HG02981 (cell line): Measurements from ENCODE around the gene JAG1.

ENCODE experiments used
- ATAC-seq: cut with Tn5 transposase; IDR thresholded peaks from one replicate; pipeline ENCODE4 v1.9.1; 2021; ENCODE audit warnings: mild to moderate bottlenecking, moderate library complexity; ENCODE audit not compliant: unreplicated experiment

Gene JAG1

GRCh38 chr20:10653599-10654249 lies 20.1 kb downstream of the JAG1 start:
- no peak for ATAC-seq

- no peak for ATAC-seq
Measured at GRCh38 chr20:10652660-10653261, 21.0 kb downstream of the JAG1 start.

- ATAC-seq, result no peak
Measured at GRCh38 chr20:10652185-10652584, 21.6 kb downstream of the JAG1 start.

DNA sequence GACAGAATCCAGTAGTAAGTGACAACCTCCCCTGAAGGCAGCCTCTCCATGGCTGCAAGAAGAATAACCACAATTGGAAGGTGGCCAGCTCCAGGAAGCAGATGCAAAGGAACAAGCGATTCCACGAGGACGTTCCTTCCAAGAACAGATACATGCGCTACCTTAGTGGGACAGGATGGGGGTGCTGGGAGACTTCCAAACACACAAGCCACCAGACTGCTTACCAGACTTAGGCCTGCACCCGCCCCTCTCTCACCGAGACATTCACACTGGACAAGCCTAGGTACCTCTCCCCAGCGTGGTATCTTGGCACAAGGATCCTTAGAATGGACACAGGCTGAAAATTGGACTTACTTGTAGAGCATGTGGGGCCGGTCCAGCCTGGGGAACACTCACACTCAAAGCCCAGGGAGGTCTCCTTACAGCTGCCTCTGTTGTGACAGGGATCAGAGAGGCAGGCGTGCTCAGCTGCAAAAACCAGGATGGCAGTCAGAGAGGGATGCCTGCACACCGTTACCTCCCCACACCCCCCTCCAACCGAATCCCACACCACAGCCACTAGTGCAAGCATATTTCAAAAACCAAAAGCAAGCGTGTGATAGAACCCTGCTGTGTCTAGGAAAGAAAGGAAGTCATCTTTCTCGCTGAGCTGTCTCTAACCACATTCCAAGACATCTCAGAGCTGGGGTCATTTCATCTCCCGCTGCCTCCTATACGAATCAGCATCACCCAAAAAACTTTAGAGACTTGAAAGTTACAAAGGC lies 22.4 kb downstream of the JAG1 start:
- no peak for ATAC-seq

DNA sequence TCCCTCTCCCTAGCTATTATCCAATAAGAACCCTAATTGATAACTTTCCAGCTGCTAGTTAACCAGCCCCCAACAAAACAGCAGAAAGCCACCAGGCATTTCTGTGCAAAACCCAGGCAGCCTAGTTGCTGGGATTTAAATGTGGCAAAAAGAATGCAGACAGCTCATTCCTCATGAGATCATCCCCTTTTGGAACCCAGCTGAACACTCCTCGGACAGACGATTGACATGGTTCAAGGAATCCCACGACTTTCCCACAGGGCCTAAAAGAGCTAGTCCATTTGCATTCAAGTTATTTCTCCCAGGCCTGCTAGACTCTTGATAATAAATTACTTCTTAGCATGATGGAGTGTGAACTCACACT lies 24.0 kb downstream of the JAG1 start:
- no peak for ATAC-seq

DNA sequence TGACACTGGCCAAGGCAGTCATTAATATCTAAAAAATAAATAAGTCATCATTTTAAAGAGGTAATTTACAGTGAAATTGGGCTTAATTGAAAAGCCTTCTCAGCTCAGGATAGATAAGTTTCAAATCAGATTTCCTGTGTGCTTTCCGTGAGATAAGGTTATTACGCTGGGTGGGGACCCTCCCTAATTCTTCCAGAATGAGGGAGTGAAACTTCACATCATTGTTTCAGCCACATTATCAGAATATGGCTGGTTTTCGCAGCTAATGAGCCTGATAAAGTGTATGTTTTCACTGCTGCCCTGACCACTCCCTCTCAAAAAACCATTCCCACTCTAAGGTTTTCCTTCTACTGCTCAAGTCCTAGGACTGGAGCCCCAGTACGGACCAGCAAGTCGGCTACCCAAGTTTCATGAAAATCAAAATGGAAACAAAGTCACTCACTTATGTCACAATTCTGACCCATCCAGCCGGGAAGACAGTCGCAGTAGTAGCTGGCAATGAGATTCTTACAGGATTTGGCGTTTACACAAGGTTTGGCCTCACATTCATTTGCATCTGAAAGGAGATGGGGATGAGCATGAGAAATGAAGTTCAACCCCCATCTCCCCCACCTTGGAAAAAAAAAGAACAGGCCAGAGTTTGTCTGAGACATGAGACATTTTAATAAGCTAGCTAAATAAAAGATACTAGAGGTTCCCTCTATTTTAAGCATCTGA lies 24.6 kb downstream of the JAG1 start:
- ATAC-seq, result no peak

DNA sequence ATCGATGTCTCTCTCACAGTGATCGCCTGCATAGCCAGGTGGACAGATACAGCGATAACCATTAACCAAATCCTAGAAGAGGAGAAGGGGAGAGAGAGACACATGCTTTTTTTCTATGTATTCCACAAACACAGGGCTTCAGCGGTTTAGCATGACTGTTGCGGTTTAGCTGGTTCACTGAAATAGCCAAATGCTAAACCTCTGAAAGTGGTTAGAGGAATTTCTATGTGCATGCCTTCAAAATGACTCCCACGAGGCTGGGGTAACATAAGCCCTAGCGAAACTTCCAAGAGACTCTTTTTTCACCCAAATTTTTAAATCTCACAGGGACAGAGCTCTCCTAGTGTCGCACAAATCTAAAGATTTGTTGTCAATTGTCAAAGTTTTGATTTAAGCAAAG lies 25.1 kb downstream of the JAG1 start:
- ATAC-seq, result no peak

GRCh38 chr20:10647909-10648308 lies 25.9 kb downstream of the JAG1 start:
- ATAC-seq, result no peak

DNA sequence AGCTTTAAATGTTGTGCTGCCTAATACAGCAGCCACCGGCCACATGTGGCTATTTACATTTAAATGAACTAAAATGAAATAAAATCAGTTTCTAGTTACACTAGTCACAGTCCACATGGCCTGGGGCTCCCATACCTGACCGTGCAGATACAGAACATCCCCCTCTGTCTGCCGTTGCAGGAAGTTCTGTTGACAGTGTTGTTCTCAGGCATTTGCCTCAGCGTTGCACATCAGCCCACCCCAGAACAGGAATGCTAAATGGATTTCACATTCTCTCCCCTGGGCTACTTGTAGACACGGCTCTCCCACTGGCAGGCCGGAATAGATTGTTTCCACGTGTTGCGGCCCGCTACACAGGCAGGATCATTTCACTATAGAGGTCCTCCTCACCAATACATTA lies 26.3 kb downstream of the JAG1 start:
- ATAC-seq, result no peak

DNA sequence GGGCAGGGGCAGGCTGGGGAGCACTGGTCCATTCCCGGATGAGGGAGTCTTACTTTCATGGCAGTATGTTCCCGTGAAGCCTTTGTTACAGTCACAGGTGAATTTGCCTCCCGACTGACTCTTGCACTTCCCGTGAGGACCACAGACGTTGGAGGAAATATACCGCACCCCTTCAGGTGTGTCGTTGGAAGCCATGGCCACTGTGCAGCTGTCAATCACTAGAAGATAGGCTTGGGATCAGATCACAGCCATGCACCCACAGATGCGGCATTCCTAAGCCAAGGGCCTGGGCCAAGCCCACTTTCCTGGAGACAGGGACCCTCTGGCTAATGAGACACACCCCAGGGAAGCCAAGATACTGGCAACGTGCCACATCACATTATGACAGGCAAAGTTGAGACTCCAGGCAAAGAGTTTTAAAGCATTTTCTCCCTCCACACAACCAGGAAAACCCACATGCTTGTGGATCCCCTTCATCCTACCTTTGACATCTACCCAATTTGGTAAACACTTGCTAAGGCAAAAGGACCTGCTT lies 26.8 kb downstream of the JAG1 start:
- ATAC-seq, result no peak

- ATAC-seq, result no peak
Measured at GRCh38 chr20:10646006-10646405, 27.8 kb downstream of the JAG1 start.

DNA sequence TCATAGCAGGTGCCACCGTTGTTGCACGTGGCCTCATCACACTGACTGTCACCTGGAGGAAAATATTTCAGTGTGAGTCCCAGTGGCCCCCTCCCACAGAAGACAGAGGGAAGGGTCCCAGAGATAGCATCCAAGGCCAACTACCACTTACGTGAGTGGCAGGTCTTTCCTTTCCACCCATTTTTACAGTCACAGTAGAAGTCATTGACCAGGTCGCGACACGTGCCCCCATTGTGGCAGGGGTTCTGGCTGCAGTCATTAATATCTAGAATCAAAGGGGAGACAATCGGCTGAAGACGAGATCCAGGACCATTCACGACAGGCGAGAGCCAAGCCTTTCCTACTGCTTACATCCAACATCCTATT lies 28.6 kb downstream of the JAG1 start:
- no peak for ATAC-seq

DNA sequence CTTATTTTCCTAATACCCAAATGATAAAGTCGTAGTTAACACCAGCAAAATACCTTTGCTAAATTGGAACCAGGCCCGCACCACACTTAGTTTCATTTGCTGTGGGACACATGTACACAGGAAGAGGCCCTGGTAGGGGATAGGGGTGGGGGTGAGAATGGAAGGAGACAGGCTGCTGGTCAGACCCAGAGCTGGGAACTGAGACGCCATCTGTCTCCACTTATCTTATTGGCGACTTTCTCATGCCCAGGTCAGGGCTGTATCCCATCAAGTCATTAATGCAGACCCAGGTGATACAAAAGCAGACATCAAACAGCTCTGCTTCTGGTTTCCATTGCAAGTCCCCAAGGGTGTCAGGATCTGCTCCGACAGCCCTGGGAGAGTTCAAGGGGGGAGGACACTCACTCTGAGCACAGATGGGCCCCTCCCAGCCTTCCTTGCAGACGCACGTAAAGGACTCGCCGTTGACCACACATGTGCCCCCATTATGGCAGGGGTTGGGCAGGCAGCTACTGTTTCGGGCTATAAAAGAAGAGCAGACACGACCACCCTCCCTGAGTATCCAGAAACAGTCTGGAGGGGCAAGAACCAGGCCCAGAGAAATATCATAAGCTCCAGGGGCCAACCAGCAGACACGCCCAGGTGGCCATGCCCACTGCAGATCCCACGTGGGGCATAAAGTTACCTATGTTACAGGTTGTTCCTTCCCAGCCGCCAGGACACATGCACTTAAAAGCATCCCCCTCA lies 29.2 kb downstream of the JAG1 start:
- no peak for ATAC-seq

GRCh38 chr20:10643560-10643873 lies 30.3 kb downstream of the JAG1 start:
- ATAC-seq, result no peak

- no peak for ATAC-seq
Measured at GRCh38 chr20:10642856-10643559, 30.8 kb downstream of the JAG1 start.

DNA sequence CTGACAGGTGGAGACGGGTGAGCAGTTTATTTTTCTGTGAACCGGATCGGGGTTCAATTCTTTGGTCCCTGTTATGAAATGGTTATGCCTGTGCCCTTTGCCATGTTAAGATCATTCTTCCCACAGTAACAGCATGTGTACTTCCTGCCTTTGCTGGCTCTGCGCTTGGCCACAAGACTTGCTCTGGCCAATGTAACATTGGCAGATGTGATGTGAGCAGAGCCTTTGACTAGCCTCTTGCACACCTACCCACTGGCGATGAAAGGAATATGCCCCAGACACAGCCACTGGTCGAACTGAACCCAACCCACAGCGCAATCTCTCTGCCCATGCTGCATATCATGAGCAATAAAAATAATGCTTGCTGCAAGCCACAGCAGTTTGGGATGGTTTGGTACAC lies 31.9 kb downstream of the JAG1 start:
- ATAC-seq, result no peak

GRCh38 chr20:10641467-10641866 lies 32.3 kb downstream of the JAG1 start:
- no peak for ATAC-seq

- ATAC-seq, result no peak
Measured at GRCh38 chr20:10640897-10641296, 32.9 kb downstream of the JAG1 start.

DNA sequence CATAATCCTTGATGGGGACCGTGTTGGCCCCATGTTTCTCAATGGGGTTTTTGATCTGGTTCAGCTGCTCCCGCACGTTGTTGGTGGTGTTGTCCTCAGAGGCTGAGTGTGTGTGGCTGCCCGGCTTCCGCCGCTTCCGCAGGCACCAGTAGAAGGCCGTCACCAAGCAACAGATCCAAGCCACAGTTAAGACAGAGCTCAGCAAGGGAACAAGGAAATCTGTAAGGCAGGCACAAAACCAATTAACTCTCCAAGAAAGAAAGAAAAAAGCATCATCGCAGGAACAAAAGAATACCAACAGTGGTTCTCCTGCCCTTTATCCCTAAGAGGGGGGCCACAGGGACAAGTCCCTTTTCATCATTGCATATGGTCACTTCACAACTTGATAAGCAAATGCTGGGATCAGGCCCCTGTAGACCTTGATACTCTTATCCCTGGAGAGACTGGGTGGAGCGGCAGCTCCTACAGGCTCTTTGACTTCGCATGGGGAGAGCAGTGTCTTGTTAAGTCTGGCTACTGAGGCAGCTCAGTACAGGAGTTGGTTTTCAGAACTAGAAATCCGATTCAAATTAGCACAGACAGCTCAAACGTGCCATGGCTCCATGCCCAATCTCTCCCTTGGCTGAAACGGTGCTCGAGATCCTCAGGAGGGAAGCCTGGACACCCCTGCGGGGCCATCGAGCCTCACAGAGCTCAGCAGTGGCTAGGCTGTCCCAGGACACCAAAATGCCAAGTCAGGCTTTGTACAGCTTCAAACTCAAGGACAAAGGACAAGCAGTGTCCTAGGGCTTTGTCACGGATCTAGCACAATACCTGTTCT lies 33.9 kb downstream of the JAG1 start:
- ATAC-seq, result no peak
